Liver (tissue), 9 donors: ENCODE results near the gene ASPG. TPM values are rescaled to one million over a fixed set of nuclear protein-coding genes. Genes with fewer than 3 reads are reported as not detected.

Experiments used
- DNase-seq: peaks from one replicate; pipeline ENCODE4 v3.0.0-alpha.2; 2017; ENCODE audit warnings: low spot score
- H3K27ac ChIP-seq, 2 donors: one replicate each; pipeline ENCODE4 v1.7.0; 2013; ENCODE audit warnings: inconsistent platforms in 2 of 2, low read length in 2 of 2, control low read depth in 1 of 2, low read depth in 1 of 2, mild to moderate bottlenecking in 1 of 2
- H3K27me3 ChIP-seq, 4 donors: one replicate each; pipeline versions ENCODE4 v1.6.1 to v1.7.0; 2013; ENCODE audit warnings: low read length in 3 of 4, inconsistent platforms in 1 of 4, mild to moderate bottlenecking in 1 of 4, moderate library complexity in 1 of 4; ENCODE audit not compliant: control insufficient read depth in 4 of 4, insufficient read depth in 4 of 4
- H3K36me3 ChIP-seq, 4 donors: one replicate each; pipeline versions ENCODE4 v1.6.1 to v1.7.0; 2013; ENCODE audit warnings: low read length in 3 of 4, mild to moderate bottlenecking in 3 of 4, low read depth in 1 of 4, moderate library complexity in 1 of 4; ENCODE audit not compliant: control insufficient read depth in 4 of 4, insufficient read depth in 3 of 4
- H3K4me1 ChIP-seq, 4 donors: one replicate each; pipeline versions ENCODE4 v1.6.1 to v1.7.0; 2013; ENCODE audit warnings: low read length in 3 of 4, mild to moderate bottlenecking in 3 of 4, moderate library complexity in 1 of 4; ENCODE audit not compliant: control insufficient read depth in 4 of 4, insufficient read depth in 4 of 4
- H3K4me3 ChIP-seq, 3 donors: one replicate each; pipeline versions ENCODE4 v1.6.1 to v1.7.0; 2013; ENCODE audit warnings: low read length in 3 of 3, control low read depth in 1 of 3, low read depth in 1 of 3, mild to moderate bottlenecking in 1 of 3
- H3K9ac ChIP-seq, 2 donors: one replicate each; pipeline ENCODE4 v1.7.0; 2013; ENCODE audit warnings: low read length in 2 of 2, mild to moderate bottlenecking in 2 of 2, moderate library complexity in 2 of 2, control low read depth in 1 of 2, low read depth in 1 of 2
- H3K9me3 ChIP-seq, 4 donors: one replicate each; pipeline versions ENCODE4 v1.6.1 to v1.7.0; 2013; ENCODE audit warnings: low read length in 3 of 4; ENCODE audit not compliant: control insufficient read depth in 4 of 4
- EGR1 ChIP-seq, 2 donors: IDR thresholded peaks; 2 replicates each; pipeline ENCODE4 v1.6.1; 2016 to 2018; ENCODE audit warnings: antibody characterized with exemption in 2 of 2, low read depth in 2 of 2
- FOXA1 ChIP-seq: IDR thresholded peaks from 2 replicates; pipeline ENCODE4 v1.6.1; 2016; ENCODE audit warnings: antibody characterized with exemption
- FOXA2 ChIP-seq: IDR thresholded peaks from 2 replicates; pipeline ENCODE4 v1.6.1; 2016; ENCODE audit warnings: antibody characterized with exemption
- GABPA ChIP-seq, 2 donors: IDR thresholded peaks in 1 of 2; conservative IDR thresholded peaks in 1 of 2; 2 replicates each; pipeline ENCODE4 v1.6.1; 2016; ENCODE audit warnings: antibody characterized with exemption in 2 of 2, mild to moderate bottlenecking in 1 of 2, moderate library complexity in 1 of 2
- HNF4A ChIP-seq, 2 donors: conservative IDR thresholded peaks; 2 replicates each; pipeline ENCODE4 v1.6.1; 2016; ENCODE audit warnings: antibody characterized with exemption in 2 of 2, mild to moderate bottlenecking in 2 of 2
- HNF4G ChIP-seq: IDR thresholded peaks from 2 replicates; pipeline ENCODE4 v1.6.1; 2016; ENCODE audit warnings: antibody characterized with exemption
- JUND ChIP-seq, 2 donors: IDR thresholded peaks; 2 replicates each; pipeline ENCODE4 v1.6.1; 2016; ENCODE audit warnings: antibody characterized with exemption in 2 of 2
- NR2F2 ChIP-seq: IDR thresholded peaks from 2 replicates; pipeline ENCODE4 v1.6.1; 2016; ENCODE audit warnings: antibody characterized with exemption
- RAD21 ChIP-seq, 2 donors: IDR thresholded peaks; 2 replicates each; pipeline ENCODE4 v1.6.1; 2016; ENCODE audit warnings: antibody characterized with exemption in 2 of 2, mild to moderate bottlenecking in 2 of 2
- RXRA ChIP-seq, 2 donors: IDR thresholded peaks; 2 replicates each; pipeline ENCODE4 v1.6.1; 2017 to 2018; ENCODE audit warnings: antibody characterized with exemption in 2 of 2, mild to moderate bottlenecking in 1 of 2
- SP1 ChIP-seq: IDR thresholded peaks from 2 replicates; pipeline ENCODE4 v1.6.1; 2018; ENCODE audit warnings: antibody characterized with exemption, mild to moderate bottlenecking
- TAF1 ChIP-seq: conservative IDR thresholded peaks from 2 replicates; pipeline ENCODE4 v1.6.1; 2016; ENCODE audit warnings: antibody characterized with exemption, mild to moderate bottlenecking
- YY1 ChIP-seq: IDR thresholded peaks from 2 replicates; pipeline ENCODE4 v1.6.1; 2016; ENCODE audit warnings: antibody characterized with exemption, mild to moderate bottlenecking
- WGBS: extraction: QIAGEN DNeasy Blood & Tissue Kit; methylation state at CpG from one replicate; pipeline ENCODE4 v1.1.7; 2013; 5-methylcytosine and 5-hydroxymethylcytosine counted together
- polyA plus RNA-seq, 2 donors: library from polyadenylated mRNA; stranded (reverse) in 1 of 2; unstranded in 1 of 2; fragments of 200-250 nt in 1 of 2; fragments of >200 nt in 1 of 2; fragmentation: Nextera tagmentation in 1 of 2; extraction: Ambion mirVana in 1 of 2; gene quantifications; one replicate each; pipeline versions ENCODE4 v1.2.1 to v1.2.3, GENCODE V29; 2013 to 2015
- total RNA-seq, 2 donors: library from RNA; depleted of rRNA; stranded (reverse); fragments of >200 nt; gene quantifications; one replicate each; pipeline ENCODE4 v1.2.3, GENCODE V29; 2014
- TF ChIP-seq, protein P1 (sequence below): fragments of 150-350 bp; IDR thresholded peaks from 2 replicates; pipeline ENCODE4 v1.5.1; 2017; ENCODE audit warnings: improper control_type of control experiment, low read depth, low read length; ENCODE audit not compliant: missing input control
- TF ChIP-seq, protein P2 (sequence below): IDR thresholded peaks from 2 replicates; pipeline ENCODE4 v1.6.1; 2016; ENCODE audit warnings: antibody characterized with exemption
- TF ChIP-seq, protein P3 (sequence below): IDR thresholded peaks from 2 replicates; pipeline ENCODE4 v1.6.1; 2016; ENCODE audit warnings: antibody characterized with exemption, mild to moderate bottlenecking
- TF ChIP-seq, protein P4 (sequence below): IDR thresholded peaks from 2 replicates; pipeline ENCODE4 v1.6.1; 2016; ENCODE audit warnings: antibody characterized with exemption
- TF ChIP-seq, protein P5 (sequence below): IDR thresholded peaks from 2 replicates; pipeline ENCODE4 v1.6.1; 2016; ENCODE audit warnings: antibody characterized with exemption
- donor health status: healthy.
- donor health status: healthy.
- donor health status: healthy.
- donor health status: healthy.
- donor health status: healthy.

ASPG gene
- total and polyA plus RNA-seq, 4 donors = 42.4 to 158 (median 110) TPM

DNA sequence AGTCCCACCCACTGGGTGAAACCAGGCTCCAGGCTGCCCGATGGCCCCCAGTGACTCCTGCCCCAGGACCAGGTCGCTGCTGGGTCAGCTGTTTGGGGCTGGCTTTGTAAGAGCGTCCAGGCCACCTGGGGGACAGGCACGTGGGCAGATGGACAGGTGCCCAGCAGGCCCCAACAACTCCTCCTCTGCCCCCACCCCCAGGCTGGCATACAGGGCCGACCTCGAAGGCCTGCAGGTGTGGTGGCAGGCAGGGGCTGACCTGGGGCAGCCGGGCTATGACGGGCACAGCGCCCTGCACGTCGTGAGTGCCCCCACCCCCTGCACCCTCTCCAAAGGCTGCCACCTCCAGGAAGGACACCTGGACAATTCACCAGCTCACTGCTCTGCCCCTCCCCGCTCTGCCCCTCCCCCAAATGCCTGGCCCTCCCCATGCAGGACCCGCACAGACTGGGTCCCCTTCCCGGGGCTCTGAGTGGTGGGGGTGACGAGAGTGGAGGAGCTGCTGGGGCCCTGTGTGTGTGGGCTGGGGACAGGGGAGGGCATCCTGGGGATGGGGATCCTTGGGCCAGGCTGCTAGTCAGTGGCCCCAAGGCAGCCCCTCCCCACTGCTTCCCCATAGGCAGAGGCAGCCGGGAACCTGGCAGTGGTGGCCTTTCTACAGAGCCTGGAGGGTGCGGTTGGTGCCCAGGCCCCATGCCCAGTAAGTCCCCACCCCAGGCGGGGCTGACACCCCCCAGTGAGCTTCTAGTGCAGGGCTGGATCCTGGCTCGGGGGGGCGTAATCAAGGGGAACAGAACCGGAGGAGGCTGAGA lies 26.0 kb downstream of the ASPG start:
- H3K27me3 ChIP-seq = no peaks in the 10 kb centered on the region
- peaks cover 3 to 11% (median 7%) of the 10 kb centered on the region in 4 donors for H3K4me1 ChIP-seq
- H3K4me3 ChIP-seq = no peak overlapping the region
- TF ChIP-seq SP1 (no peak), EGR1 (IDR thresholded peaks at IDR 0.05; ENCODE audit: low read depth in 2 of 2) (no peak), FOXA2 (no peak), FOXA1 (no peak), HNF4A (conservative IDR thresholded peaks at IDR 0.05) (no peak), RXRA (IDR thresholded peaks at IDR 0.05) (no peak), YY1 (no peak), TAF1 (no peak)
- TF ChIP-seq, protein P1, sequence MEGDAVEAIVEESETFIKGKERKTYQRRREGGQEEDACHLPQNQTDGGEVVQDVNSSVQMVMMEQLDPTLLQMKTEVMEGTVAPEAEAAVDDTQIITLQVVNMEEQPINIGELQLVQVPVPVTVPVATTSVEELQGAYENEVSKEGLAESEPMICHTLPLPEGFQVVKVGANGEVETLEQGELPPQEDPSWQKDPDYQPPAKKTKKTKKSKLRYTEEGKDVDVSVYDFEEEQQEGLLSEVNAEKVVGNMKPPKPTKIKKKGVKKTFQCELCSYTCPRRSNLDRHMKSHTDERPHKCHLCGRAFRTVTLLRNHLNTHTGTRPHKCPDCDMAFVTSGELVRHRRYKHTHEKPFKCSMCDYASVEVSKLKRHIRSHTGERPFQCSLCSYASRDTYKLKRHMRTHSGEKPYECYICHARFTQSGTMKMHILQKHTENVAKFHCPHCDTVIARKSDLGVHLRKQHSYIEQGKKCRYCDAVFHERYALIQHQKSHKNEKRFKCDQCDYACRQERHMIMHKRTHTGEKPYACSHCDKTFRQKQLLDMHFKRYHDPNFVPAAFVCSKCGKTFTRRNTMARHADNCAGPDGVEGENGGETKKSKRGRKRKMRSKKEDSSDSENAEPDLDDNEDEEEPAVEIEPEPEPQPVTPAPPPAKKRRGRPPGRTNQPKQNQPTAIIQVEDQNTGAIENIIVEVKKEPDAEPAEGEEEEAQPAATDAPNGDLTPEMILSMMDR = no peak
- WGBS = 76% methylated on average over 21 of the region's 21 CpGs
- no peak overlapping the region for H3K9ac ChIP-seq
- no peaks in the 10 kb centered on the region for H3K9me3 ChIP-seq
- DNase-seq = no peak
- H3K27ac ChIP-seq = no peak overlapping the region
- H3K36me3 ChIP-seq = peaks cover 0 to 12% (median 1%) of the 10 kb centered on the region in 4 donors

DNA sequence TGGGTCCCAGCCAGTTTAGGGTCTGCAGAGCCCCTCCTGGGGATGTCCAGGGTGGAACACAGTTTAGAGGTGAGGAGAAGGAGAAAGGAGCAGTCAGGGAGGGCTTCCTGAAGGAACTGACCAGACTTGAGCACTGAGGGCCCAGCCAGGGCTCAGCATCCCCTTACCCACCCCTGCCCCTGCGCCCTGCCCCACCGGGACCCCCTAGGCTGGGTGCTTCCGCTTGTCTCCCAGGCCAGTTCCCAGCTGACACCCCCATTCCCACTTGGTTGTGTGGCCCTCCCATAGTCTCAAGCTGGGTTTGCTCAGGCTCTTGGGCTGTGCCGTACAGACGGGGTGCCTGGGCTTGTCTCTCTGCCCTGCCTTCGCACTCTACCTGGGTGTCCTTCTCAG lies 26.6 kb downstream of the ASPG start:
- 89% methylated on average over 6 of the region's 6 CpGs for WGBS
- Histone ChIP-seq H3K4me3 (no peak overlapping the region), H3K27ac (no peak overlapping the region), H3K4me1 (peaks cover 5 to 14% (median 9%) of the 10 kb centered on the region in 4 donors), H3K27me3 (no peaks in the 10 kb centered on the region), H3K36me3 (peaks cover 0 to 12% (median 1%) of the 10 kb centered on the region in 4 donors), H3K9me3 (no peaks in the 10 kb centered on the region), H3K9ac (no peak overlapping the region)
- TF ChIP-seq JUND (IDR thresholded peaks at IDR 0.05) (no peak), HNF4G (no peak), RXRA (IDR thresholded peaks at IDR 0.05) (no peak), NR2F2 (no peak), EGR1 (IDR thresholded peaks at IDR 0.05; ENCODE audit: low read depth in 2 of 2) (no peak), GABPA (IDR thresholded peaks at IDR 0.05 in 1 of 2, conservative IDR thresholded peaks at IDR 0.05 in 1 of 2) (no peak), RAD21 (IDR thresholded peaks at IDR 0.05) (no peak), YY1 (no peak), FOXA1 (no peak), HNF4A (conservative IDR thresholded peaks at IDR 0.05) (no peak), FOXA2 (no peak), SP1 (no peak), TAF1 (no peak)
- TF ChIP-seq, protein P1 = no peak
- TF ChIP-seq, protein P2, sequence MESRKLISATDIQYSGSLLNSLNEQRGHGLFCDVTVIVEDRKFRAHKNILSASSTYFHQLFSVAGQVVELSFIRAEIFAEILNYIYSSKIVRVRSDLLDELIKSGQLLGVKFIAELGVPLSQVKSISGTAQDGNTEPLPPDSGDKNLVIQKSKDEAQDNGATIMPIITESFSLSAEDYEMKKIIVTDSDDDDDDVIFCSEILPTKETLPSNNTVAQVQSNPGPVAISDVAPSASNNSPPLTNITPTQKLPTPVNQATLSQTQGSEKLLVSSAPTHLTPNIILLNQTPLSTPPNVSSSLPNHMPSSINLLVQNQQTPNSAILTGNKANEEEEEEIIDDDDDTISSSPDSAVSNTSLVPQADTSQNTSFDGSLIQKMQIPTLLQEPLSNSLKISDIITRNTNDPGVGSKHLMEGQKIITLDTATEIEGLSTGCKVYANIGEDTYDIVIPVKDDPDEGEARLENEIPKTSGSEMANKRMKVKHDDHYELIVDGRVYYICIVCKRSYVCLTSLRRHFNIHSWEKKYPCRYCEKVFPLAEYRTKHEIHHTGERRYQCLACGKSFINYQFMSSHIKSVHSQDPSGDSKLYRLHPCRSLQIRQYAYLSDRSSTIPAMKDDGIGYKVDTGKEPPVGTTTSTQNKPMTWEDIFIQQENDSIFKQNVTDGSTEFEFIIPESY = no peak
- TF ChIP-seq, protein P3, sequence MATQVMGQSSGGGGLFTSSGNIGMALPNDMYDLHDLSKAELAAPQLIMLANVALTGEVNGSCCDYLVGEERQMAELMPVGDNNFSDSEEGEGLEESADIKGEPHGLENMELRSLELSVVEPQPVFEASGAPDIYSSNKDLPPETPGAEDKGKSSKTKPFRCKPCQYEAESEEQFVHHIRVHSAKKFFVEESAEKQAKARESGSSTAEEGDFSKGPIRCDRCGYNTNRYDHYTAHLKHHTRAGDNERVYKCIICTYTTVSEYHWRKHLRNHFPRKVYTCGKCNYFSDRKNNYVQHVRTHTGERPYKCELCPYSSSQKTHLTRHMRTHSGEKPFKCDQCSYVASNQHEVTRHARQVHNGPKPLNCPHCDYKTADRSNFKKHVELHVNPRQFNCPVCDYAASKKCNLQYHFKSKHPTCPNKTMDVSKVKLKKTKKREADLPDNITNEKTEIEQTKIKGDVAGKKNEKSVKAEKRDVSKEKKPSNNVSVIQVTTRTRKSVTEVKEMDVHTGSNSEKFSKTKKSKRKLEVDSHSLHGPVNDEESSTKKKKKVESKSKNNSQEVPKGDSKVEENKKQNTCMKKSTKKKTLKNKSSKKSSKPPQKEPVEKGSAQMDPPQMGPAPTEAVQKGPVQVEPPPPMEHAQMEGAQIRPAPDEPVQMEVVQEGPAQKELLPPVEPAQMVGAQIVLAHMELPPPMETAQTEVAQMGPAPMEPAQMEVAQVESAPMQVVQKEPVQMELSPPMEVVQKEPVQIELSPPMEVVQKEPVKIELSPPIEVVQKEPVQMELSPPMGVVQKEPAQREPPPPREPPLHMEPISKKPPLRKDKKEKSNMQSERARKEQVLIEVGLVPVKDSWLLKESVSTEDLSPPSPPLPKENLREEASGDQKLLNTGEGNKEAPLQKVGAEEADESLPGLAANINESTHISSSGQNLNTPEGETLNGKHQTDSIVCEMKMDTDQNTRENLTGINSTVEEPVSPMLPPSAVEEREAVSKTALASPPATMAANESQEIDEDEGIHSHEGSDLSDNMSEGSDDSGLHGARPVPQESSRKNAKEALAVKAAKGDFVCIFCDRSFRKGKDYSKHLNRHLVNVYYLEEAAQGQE = no peak
- TF ChIP-seq, protein P4, sequence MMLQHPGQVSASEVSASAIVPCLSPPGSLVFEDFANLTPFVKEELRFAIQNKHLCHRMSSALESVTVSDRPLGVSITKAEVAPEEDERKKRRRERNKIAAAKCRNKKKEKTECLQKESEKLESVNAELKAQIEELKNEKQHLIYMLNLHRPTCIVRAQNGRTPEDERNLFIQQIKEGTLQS = no peak
- TF ChIP-seq, protein P5, sequence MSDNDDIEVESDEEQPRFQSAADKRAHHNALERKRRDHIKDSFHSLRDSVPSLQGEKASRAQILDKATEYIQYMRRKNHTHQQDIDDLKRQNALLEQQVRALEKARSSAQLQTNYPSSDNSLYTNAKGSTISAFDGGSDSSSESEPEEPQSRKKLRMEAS = no peak
- no peak for DNase-seq
